Measurements from ENCODE around the gene EVA1C. TPM values are rescaled to one million over a fixed set of nuclear protein-coding genes. Genes with fewer than 3 reads are reported as not detected.
"Not testable (repeated sequence)": the region's sequence is repeated elsewhere in the genome, so short reads cannot be mapped to it uniquely, and the experiment has no call there.

The EVA1C gene
- total and polyA plus RNA-seq, 2 donors = 5.0 to 26.2 TPM

DNA sequence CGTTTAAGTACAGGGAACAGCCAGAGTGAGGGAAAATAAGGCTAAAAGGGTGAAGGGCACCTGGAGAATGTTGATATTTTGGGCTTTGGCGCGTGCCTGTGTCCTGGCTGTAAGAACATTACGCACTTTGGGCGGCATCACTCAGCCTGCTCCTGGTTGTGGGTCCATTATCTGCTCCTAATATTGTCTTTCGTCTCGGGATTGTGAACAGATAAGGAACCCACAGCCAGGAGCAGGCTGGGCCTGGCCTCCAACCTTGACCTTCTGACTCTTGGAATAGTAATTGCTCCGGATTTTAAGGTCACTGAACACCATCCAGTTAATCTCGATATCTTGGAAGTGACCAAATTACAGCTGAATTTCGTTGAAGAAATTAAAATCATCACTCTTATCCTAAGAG lies 111.0 kb downstream of the EVA1C start:
- Histone ChIP-seq H3K36me3 (ENCODE audit: control insufficient read depth in 2 of 2, insufficient read depth in 2 of 2, low read length in 1 of 2) (no peaks in the 10 kb centered on the region), H3K9me3 (ENCODE audit: control insufficient read depth in 2 of 2, insufficient read depth in 1 of 2, low read length in 1 of 2) (no peaks in the 10 kb centered on the region), H3K27me3 (ENCODE audit: control insufficient read depth in 2 of 2, insufficient read depth in 1 of 2, low read length in 1 of 2) (no peaks in the 10 kb centered on the region), H3K4me3 (ENCODE audit: low read length in 2 of 2) (no peak overlapping the region), H3K4me1 (ENCODE audit: control insufficient read depth in 2 of 2, insufficient read depth in 2 of 2, low read length in 2 of 2) (peaks cover 0 to 6% of the 10 kb centered on the region in 2 donors), H3K27ac (ENCODE audit: low read depth in 1 of 2, low read length in 1 of 2) (no peak overlapping the region)
- 96% methylated on average over 10 of the region's 10 CpGs for WGBS
- DNase-seq (ENCODE audit: low read depth in 6 of 9, low spot score in 9 of 9) = no peak

- H3K36me3 ChIP-seq (ENCODE audit: control insufficient read depth in 2 of 2, insufficient read depth in 2 of 2, low read length in 1 of 2) = no peaks in the 10 kb centered on the region
- peaks cover 0 to 6% of the 10 kb centered on the region in 2 donors for H3K4me1 ChIP-seq (ENCODE audit: control insufficient read depth in 2 of 2, insufficient read depth in 2 of 2, low read length in 2 of 2)
- H3K9me3 ChIP-seq (ENCODE audit: control insufficient read depth in 2 of 2, insufficient read depth in 1 of 2, low read length in 1 of 2) = no peaks in the 10 kb centered on the region
- no peak overlapping the region for H3K4me3 ChIP-seq (ENCODE audit: low read length in 2 of 2)
- H3K27ac ChIP-seq (ENCODE audit: low read depth in 1 of 2, low read length in 1 of 2) = no peak overlapping the region
- H3K27me3 ChIP-seq (ENCODE audit: control insufficient read depth in 2 of 2, insufficient read depth in 1 of 2, low read length in 1 of 2) = no peaks in the 10 kb centered on the region
- no peak for DNase-seq (ENCODE audit: low read depth in 6 of 9, low spot score in 9 of 9)
- WGBS = 96% methylated on average over 8 of the region's 8 CpGs
Observed at GRCh38 chr21:32523988-32524719, 111.6 kb downstream of the EVA1C start.

GRCh38 chr21:32525282-32525681 lies 112.8 kb downstream of the EVA1C start:
- Histone ChIP-seq H3K27me3 (ENCODE audit: control insufficient read depth in 2 of 2, insufficient read depth in 1 of 2, low read length in 1 of 2) (no peaks in the 10 kb centered on the region), H3K4me1 (ENCODE audit: control insufficient read depth in 2 of 2, insufficient read depth in 2 of 2, low read length in 2 of 2) (peaks cover 0 to 6% of the 10 kb centered on the region in 2 donors), H3K36me3 (ENCODE audit: control insufficient read depth in 2 of 2, insufficient read depth in 2 of 2, low read length in 1 of 2) (no peaks in the 10 kb centered on the region), H3K4me3 (ENCODE audit: low read length in 2 of 2) (no peak overlapping the region), H3K27ac (ENCODE audit: low read depth in 1 of 2, low read length in 1 of 2) (no peak overlapping the region), H3K9me3 (ENCODE audit: control insufficient read depth in 2 of 2, insufficient read depth in 1 of 2, low read length in 1 of 2) (no peaks in the 10 kb centered on the region)
- no peak for DNase-seq (ENCODE audit: low read depth in 6 of 9, low spot score in 9 of 9)
- 80% methylated on average over 7 of the region's 7 CpGs for WGBS

- H3K4me1 ChIP-seq (ENCODE audit: control insufficient read depth in 2 of 2, insufficient read depth in 2 of 2, low read length in 2 of 2) = peaks cover 0 to 6% of the 10 kb centered on the region in 2 donors
- WGBS = 95% methylated on average over 4 of the region's 4 CpGs
- DNase-seq (ENCODE audit: low read depth in 6 of 9, low spot score in 9 of 9) = no peak
- H3K9me3 ChIP-seq (ENCODE audit: control insufficient read depth in 2 of 2, insufficient read depth in 1 of 2, low read length in 1 of 2) = no peaks in the 10 kb centered on the region
- H3K27me3 ChIP-seq (ENCODE audit: control insufficient read depth in 2 of 2, insufficient read depth in 1 of 2, low read length in 1 of 2) = no peaks in the 10 kb centered on the region
- no peak overlapping the region for H3K27ac ChIP-seq (ENCODE audit: low read depth in 1 of 2, low read length in 1 of 2)
- peaks cover 2 to 4% of the 10 kb centered on the region in 2 donors for H3K36me3 ChIP-seq (ENCODE audit: control insufficient read depth in 2 of 2, insufficient read depth in 2 of 2, low read length in 1 of 2)
- no peak overlapping the region for H3K4me3 ChIP-seq (ENCODE audit: low read length in 2 of 2)
Observed at GRCh38 chr21:32529679-32530078, 117.2 kb downstream of the EVA1C start.

GRCh38 chr21:32530809-32531208 lies 118.3 kb downstream of the EVA1C start:
- H3K36me3 ChIP-seq (ENCODE audit: control insufficient read depth in 2 of 2, insufficient read depth in 2 of 2, low read length in 1 of 2); H3K4me1 ChIP-seq (ENCODE audit: control insufficient read depth in 2 of 2, insufficient read depth in 2 of 2, low read length in 2 of 2); H3K27me3 ChIP-seq (ENCODE audit: control insufficient read depth in 2 of 2, insufficient read depth in 1 of 2, low read length in 1 of 2); DNase-seq (ENCODE audit: low read depth in 6 of 9, low spot score in 9 of 9); H3K27ac ChIP-seq (ENCODE audit: low read depth in 1 of 2, low read length in 1 of 2); H3K4me3 ChIP-seq (ENCODE audit: low read length in 2 of 2); H3K9me3 ChIP-seq (ENCODE audit: control insufficient read depth in 2 of 2, insufficient read depth in 1 of 2, low read length in 1 of 2): not testable (repeated sequence)
- 96% methylated on average over 7 of the region's 7 CpGs for WGBS

- H3K36me3 ChIP-seq (ENCODE audit: control insufficient read depth in 2 of 2, insufficient read depth in 2 of 2, low read length in 1 of 2); H3K4me1 ChIP-seq (ENCODE audit: control insufficient read depth in 2 of 2, insufficient read depth in 2 of 2, low read length in 2 of 2); H3K9me3 ChIP-seq (ENCODE audit: control insufficient read depth in 2 of 2, insufficient read depth in 1 of 2, low read length in 1 of 2); H3K27me3 ChIP-seq (ENCODE audit: control insufficient read depth in 2 of 2, insufficient read depth in 1 of 2, low read length in 1 of 2); H3K27ac ChIP-seq (ENCODE audit: low read depth in 1 of 2, low read length in 1 of 2); H3K4me3 ChIP-seq (ENCODE audit: low read length in 2 of 2); DNase-seq (ENCODE audit: low read depth in 6 of 9, low spot score in 9 of 9): not testable (repeated sequence)
- 97% methylated on average over 3 of the region's 3 CpGs for WGBS
Observed at GRCh38 chr21:32531561-32531960, 119.1 kb downstream of the EVA1C start.

DNA sequence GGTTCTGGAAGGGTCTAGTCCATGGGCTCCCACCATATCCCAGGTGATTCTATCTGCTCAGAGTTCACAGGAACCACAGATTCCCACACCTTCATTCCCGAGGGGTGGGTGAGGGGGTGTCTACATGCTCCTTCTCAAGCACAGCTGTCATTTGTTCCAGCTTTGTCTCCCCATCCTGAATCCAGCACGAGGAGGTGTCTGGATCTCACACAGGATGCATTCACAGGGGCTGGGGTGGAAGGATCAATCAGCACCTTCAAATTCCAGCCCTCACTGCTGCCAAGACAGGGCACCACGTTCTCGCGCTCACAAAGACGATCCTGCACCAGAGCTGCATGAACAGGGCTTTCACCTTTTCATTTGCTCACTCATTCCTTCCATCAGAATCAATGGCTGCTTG lies 120.1 kb downstream of the EVA1C start:
- Histone ChIP-seq H3K9me3 (ENCODE audit: control insufficient read depth in 2 of 2, insufficient read depth in 1 of 2, low read length in 1 of 2) (no peaks in the 10 kb centered on the region), H3K4me3 (ENCODE audit: low read length in 2 of 2) (no peak overlapping the region), H3K36me3 (ENCODE audit: control insufficient read depth in 2 of 2, insufficient read depth in 2 of 2, low read length in 1 of 2) (peaks cover 2 to 4% of the 10 kb centered on the region in 2 donors), H3K27me3 (ENCODE audit: control insufficient read depth in 2 of 2, insufficient read depth in 1 of 2, low read length in 1 of 2) (no peaks in the 10 kb centered on the region), H3K4me1 (ENCODE audit: control insufficient read depth in 2 of 2, insufficient read depth in 2 of 2, low read length in 2 of 2) (no peaks in the 10 kb centered on the region), H3K27ac (ENCODE audit: low read depth in 1 of 2, low read length in 1 of 2) (no peak overlapping the region)
- DNase-seq (ENCODE audit: low read depth in 6 of 9, low spot score in 9 of 9) = no peak
- 95% methylated on average over 6 of the region's 6 CpGs for WGBS

- H3K4me1 ChIP-seq (ENCODE audit: control insufficient read depth in 2 of 2, insufficient read depth in 2 of 2, low read length in 2 of 2) = no peaks in the 10 kb centered on the region
- H3K36me3 ChIP-seq (ENCODE audit: control insufficient read depth in 2 of 2, insufficient read depth in 2 of 2, low read length in 1 of 2) = peaks cover 2 to 4% of the 10 kb centered on the region in 2 donors
- no peak overlapping the region for H3K4me3 ChIP-seq (ENCODE audit: low read length in 2 of 2)
- no peaks in the 10 kb centered on the region for H3K27me3 ChIP-seq (ENCODE audit: control insufficient read depth in 2 of 2, insufficient read depth in 1 of 2, low read length in 1 of 2)
- no peak overlapping the region for H3K27ac ChIP-seq (ENCODE audit: low read depth in 1 of 2, low read length in 1 of 2)
- no peaks in the 10 kb centered on the region for H3K9me3 ChIP-seq (ENCODE audit: control insufficient read depth in 2 of 2, insufficient read depth in 1 of 2, low read length in 1 of 2)
- WGBS = 93% methylated on average over 4 of the region's 4 CpGs
- no peak for DNase-seq (ENCODE audit: low read depth in 6 of 9, low spot score in 9 of 9)
Observed at GRCh38 chr21:32533053-32533452, 120.5 kb downstream of the EVA1C start.

- H3K9me3 ChIP-seq (ENCODE audit: control insufficient read depth in 2 of 2, insufficient read depth in 1 of 2, low read length in 1 of 2) = no peaks in the 10 kb centered on the region
- peaks cover 2 to 4% of the 10 kb centered on the region in 2 donors for H3K36me3 ChIP-seq (ENCODE audit: control insufficient read depth in 2 of 2, insufficient read depth in 2 of 2, low read length in 1 of 2)
- H3K27me3 ChIP-seq (ENCODE audit: control insufficient read depth in 2 of 2, insufficient read depth in 1 of 2, low read length in 1 of 2) = no peaks in the 10 kb centered on the region
- H3K4me3 ChIP-seq (ENCODE audit: low read length in 2 of 2) = no peak overlapping the region
- peaks cover 0 to 2% of the 10 kb centered on the region in 2 donors for H3K4me1 ChIP-seq (ENCODE audit: control insufficient read depth in 2 of 2, insufficient read depth in 2 of 2, low read length in 2 of 2)
- DNase-seq (ENCODE audit: low read depth in 6 of 9, low spot score in 9 of 9) = no peak
- no peak overlapping the region for H3K27ac ChIP-seq (ENCODE audit: low read depth in 1 of 2, low read length in 1 of 2)
- 98% methylated on average over 7 of the region's 7 CpGs for WGBS
Observed at GRCh38 chr21:32533611-32534010, 121.1 kb downstream of the EVA1C start.
